ENCODE data around the gene PLXNB2.

The PLXNB2 gene

DNA sequence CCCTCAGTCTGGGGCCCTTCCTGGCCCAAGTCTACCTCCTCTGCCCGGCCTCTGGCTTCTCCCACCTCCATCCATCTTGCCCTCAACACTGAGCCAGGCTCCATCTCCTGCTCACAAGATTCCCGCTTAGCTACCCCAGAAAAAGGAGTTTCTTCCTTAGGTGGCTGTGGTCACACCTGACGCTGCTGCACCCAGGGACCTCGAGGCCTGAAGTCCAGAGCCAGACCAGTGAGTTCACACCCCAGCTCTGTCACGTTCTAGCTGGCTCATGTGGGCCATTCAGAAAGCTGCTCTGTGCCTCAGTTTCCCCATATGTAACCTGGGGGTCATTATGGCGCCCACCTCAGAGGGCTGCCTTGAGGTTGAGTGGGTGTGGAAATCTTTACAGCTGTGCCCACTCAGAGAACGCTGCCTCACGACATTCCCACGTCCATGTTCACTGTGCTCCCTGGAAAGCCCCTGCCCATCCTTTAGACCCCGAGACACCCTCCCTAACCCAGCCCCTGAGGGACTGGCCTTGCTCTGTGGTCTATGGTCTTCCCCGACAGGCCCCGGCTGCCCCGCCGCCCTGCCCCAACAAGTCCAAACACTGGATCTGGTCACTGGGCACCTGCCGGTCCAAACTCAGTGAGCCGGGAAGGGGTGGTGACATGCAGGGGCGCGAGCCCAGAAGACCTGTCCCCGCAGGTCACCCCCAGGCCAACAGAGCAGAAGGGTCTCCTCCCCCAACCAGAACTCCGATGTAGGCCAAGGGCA lies 9.8 kb downstream of the PLXNB2 start:
- no peak for DNase-seq

GRCh38 chr22:50296658-50297490 lies 10.6 kb downstream of the PLXNB2 start:
- DNase-seq = no peak

GRCh38 chr22:50294319-50294656 lies 13.2 kb downstream of the PLXNB2 start:
- DNase-seq = no peak

DNA sequence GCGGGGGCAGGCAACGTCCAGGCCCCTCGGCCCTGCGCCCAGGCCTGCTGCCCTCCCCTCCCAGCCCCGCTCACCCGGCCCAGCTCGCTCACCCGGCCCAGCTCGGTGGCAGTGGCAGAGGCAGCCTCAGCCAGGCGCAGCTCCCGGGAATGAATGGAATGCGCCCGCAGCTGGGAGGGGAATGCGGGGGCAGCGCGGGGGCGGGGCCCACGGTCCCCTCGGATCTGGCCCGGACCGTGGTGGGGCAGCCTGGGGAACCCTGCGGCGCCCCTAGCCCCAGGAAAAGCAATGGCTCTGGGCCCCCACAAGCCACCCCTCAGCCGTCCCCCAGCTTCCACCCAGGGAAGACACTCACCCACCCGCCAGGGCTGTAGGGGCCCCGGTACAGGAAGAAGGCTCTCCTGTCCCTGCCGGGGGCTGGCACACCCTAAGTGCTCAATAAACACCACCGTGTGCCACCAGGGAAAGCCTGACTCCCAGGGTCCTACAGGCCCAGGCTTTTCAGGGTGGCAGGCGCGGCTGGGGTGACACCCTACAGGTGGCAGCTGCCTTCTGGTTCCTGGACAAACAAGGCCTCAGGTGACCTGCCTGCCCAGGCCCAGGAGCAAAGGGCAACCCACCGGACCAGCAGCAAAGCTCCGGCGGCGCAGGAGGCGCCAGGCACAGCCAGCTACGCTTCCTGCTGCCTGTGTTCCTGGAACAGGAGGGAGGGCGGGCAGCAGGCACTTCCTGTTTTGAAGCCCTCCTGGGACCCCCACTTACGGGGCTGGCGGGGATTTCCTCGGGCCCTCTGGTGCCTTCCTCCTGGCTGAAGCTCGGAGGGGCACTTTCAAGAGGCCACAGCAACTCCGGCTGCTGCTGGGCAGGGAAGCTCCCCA lies 13.8 kb downstream of the PLXNB2 start:
- DNase-seq = peak; percentile 57

DNA sequence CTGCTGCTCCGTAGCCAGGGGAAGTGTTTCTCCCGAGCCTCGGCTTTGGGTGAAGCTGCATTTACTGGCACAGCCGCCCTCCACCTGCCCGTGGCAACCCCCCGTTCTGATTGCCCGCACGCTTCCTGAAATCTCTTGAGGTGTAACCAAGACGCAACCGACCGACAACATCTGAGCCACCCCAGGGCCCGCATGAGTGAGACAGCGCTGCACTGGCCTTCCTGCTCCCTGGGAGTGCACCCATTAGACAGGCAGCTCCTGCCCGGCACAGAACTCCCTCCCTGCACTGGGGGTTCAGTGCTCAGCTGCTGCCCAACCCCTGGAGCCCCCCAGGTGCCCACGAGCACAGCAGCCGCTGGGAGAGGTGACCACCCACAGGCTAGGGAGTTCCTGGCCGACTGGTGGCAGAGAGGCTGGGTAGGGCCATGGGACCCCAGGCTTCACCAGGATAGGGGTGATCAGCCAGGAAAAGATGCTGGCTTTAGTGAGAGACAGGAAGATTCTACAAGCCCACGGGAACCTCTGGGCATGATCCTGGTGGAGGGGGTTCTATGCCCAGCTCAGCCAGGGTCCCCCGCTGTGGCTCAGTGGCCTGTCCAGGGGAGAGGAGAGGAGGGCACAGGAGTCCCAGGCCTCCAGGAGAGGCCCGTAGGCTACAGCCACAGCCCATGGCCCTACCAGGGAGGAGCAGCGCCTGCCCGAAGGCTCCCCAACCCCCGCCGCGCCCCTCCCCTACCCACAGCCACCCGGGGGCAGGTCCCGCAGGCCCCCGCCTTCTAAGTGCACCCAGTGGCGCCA lies 14.6 kb downstream of the PLXNB2 start:
- DNase-seq = no peak

DNA sequence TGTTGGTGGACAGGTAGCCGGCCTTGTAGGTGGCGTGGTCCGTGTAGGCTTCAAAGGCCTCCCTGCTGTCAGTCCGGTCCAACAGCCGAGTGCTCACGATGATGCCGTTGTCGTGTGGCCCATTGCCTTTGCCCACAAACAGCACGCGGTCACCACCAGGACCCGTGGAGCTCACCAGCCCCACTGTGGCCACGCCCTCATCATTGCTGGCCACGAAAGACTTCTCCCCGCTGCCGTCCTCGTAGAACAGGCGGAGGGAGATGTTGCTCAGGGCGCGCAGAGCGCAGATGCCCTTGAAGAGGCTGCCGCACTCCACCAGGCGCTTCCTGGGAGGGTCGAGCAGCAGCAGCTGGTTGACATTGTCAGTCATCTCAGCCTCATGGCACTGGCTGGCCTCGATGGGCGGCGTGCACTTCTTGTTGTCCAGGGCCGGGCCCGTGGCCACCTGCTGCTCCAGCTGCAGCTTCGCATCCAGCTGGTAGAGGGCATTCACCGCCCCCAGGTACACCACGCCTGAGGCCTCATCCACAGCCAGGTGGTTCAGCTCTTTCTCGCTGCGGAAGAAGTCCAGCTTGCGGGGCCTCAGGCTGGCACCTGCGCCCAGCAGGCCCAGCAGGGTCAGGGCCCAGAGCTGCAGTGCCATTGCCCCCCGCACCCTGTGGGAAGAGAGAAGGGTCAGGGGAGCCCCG lies 17.4 kb downstream of the PLXNB2 start:
- no peak for DNase-seq

- DNase-seq = no peak
These were observed 18.1 kb downstream of the PLXNB2 start for GRCh38 chr22:50289151-50289941.

- no peak for DNase-seq
These were observed 19.7 kb downstream of the PLXNB2 start for GRCh38 chr22:50287731-50288130.

DNA sequence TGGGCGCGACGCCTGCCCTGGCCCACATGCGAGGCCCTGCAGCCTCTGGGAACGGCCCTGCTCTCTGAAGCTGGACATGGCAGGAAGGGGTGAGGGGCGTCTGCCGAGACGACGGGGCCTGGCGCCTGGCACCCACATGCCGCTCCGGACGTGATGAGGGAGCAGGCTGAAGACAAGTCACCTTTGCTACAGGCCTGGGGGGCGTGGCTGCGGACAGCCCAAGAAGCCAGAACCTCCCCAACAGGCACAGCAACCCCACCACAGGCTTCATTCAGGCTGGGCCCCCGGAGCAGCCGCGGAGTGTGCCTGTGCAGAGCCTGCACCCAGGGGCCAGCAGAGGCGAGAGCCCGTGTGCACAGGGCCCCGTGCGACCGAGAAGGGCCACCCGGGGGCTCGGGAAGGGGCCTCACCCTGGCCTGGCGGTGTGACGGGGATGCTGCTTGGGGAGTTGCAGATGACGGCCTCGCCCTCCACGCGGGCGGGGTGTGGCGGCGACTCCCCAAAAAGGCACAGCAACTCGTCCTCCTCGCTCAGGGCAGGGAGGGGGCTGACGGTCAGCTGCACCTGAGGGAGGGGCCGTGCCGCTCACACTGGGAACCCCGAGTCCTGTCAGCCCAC lies 20.6 kb downstream of the PLXNB2 start:
- DNase-seq = no peak

- DNase-seq = no peak
These were observed 21.2 kb downstream of the PLXNB2 start for GRCh38 chr22:50286275-50286674.

GRCh38 chr22:50285568-50286229 lies 21.7 kb downstream of the PLXNB2 start:
- no peak for DNase-seq

DNA sequence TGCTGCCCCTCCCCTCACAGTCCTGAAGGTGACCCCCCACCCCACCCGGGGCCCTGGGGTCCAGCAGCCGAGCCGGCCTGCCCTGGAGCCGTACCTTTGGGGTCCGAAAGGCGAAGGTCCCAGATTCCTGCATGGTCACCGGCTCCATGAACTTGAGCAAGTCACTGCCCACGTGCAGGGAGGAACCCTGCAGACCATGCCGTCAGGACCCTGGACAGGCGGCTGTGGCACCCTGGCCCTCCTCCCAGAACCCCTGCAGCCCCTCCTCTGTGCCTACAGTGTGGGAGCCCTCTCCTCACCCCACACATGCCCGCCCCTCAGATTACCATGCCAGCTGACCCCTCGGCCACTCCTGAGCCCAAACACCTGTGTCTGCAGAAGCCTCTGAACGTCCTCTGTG lies 23.0 kb downstream of the PLXNB2 start:
- DNase-seq = no peak

GRCh38 chr22:50283821-50284220 lies 23.6 kb downstream of the PLXNB2 start:
- DNase-seq = no peak

DNA sequence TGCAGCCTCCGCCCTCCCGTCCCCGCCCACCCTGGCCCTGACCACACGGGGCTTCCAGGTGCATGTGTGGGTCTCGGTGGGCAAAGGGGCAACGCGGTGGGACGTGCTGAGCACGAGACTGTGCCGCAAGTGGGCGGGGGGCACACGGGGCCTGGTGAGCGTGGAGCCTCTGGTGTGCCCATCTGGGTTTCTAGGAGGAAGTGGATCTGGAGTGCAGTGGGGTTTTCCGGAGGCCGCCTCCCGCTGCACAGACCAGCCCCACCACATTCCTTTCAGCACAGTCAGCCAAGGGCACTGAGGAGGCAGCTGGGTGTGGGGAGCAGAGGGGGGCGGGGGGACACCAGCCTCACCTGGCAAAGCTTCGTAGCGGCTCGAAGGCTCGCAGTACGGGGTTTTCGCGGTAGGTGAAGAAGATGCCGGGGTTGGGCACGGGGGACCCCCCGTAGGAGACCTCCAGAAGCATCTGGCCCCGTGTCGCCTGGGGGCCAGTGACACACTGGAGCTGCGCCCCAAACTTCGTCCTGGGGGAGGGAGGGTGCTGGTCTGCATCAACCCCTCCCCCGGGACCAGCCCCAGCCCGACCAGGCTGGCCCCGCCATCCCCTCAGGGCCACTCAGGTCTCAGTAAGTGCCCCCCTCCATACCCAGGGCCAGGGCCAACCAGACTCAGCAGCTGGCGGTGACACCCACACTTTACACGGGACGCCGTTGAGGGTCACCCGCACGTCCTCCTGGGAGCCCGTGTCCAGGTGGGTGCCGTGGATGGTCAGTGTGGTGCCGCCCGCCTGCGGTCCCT lies 24.9 kb downstream of the PLXNB2 start:
- no peak for DNase-seq

DNA sequence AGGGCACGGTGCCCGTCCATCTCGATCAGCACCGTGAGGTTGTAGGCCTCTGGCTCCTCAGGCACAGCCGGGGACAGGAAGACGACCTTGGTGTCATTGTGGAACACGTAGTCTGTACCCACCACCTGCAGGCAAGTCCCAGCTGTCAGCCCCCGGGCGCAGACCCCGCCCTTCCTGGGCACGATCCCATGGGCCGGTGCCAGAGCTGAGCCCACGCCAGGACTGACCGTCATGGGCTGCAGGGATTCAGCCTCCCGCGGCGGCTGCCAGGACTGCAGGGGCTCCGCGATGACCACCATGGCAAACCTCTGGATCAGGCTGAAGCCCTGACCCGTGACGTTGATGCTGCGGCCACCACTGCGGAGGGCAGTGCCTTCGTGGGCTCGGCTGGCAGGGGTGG lies 25.5 kb downstream of the PLXNB2 start:
- DNase-seq = no peak

DNA sequence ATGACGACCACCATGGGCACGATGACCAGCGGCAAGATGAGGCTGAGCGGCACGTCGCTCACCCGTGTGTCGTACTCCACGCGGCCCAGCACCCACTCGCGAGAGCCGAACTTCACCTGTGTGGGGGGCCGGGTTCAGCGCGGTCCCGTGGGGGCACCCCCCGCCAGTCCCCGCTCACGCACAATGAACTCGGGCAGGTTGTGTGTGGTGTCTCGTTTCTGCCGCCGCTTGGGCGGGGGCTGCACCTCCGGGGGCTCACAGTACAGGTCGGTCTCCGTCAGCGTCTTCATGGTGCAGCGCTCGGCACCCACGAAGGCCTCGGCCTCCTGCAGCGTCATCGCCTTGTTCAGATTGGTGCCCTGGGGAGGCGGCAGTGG lies 26.1 kb downstream of the PLXNB2 start:
- DNase-seq = no peak

DNA sequence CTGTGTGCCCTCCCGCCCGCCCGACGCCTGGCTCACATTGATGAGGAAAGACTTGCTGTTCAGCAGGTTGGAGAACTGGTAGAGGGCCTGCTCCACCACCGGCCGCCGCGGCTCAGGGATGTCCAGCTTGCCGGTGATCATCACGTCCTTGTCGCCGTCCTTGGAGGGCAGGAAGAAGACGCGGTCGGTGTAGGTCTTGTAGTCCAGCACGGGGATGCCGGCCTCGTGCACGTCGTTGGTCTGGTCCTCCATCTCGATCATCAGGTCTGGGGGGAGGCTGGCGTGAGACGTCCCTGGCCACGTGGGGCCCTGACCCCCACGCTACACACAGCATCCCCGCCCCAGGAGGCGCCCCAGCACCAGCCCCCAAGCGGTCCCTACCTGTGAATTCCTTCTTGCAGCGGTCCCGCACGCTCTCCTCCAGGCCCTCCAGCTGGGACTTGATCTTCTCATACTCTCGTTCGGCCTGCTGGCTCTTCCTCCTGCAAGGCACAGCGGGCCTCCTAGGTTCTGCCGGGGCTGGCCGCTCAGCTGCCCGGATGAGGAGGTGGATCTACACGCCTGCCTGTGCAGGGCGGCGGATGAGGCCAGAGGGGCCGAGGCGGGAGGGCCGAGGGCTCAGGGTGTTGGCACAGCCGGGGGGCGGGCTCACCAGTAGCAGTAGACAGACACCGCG lies 26.6 kb downstream of the PLXNB2 start:
- DNase-seq = no peak

- no peak for DNase-seq
These were observed 27.3 kb downstream of the PLXNB2 start for GRCh38 chr22:50280022-50280707.

Measured in midbrain (tissue), 1 donor.